Measurements from ENCODE around the gene ZNF444. TPM values are rescaled to one million over a fixed set of nuclear protein-coding genes. Genes with fewer than 3 reads are reported as not detected.
"Not testable (repeated sequence)": the region's sequence is repeated elsewhere in the genome, so short reads cannot be mapped to it uniquely, and the experiment has no call there.

Gene ZNF444
- total RNA-seq, 3 donors from 2014 or later = 28.2 to 48.3 (median 29.6) TPM

- peaks cover 5% of the 10 kb centered on the region for H3K4me1 ChIP-seq (ENCODE audit: low read depth)
- no peaks in the 10 kb centered on the region for H3K9me3 ChIP-seq
- DNase-seq = no peak
- TF ChIP-seq CTCF (IDR thresholded peaks at IDR 0.05) = no peak
- no peak overlapping the region for H3K4me3 ChIP-seq
- H3K36me3 ChIP-seq (ENCODE audit: low read depth) = no peaks in the 10 kb centered on the region
- intact Hi-C loops (cut with DNase I, micrococcal nuclease) = no loop called here
- ATAC-seq = no peak
Measured at GRCh38 chr19:56148096-56148495, 7.0 kb downstream of the ZNF444 start.

GRCh38 chr19:56148955-56149655, 8.0 kb downstream of the ZNF444 start:
- ATAC-seq; intact Hi-C loops (cut with DNase I, micrococcal nuclease); H3K36me3 ChIP-seq (ENCODE audit: low read depth); H3K9me3 ChIP-seq; DNase-seq; H3K4me3 ChIP-seq; H3K4me1 ChIP-seq (ENCODE audit: low read depth): not testable (repeated sequence)

GRCh38 chr19:56149656-56150038, 8.6 kb downstream of the ZNF444 start:
- intact Hi-C loops (cut with DNase I, micrococcal nuclease) = no loop called here
- no peak overlapping the region for H3K4me3 ChIP-seq
- no peaks in the 10 kb centered on the region for H3K36me3 ChIP-seq (ENCODE audit: low read depth)
- no peak for ATAC-seq
- TF ChIP-seq CTCF (IDR thresholded peaks at IDR 0.05) = no peak
- H3K9me3 ChIP-seq = no peaks in the 10 kb centered on the region
- DNase-seq = no peak
- H3K4me1 ChIP-seq (ENCODE audit: low read depth) = peaks cover 2% of the 10 kb centered on the region

GRCh38 chr19:56150358-56150757, 9.3 kb downstream of the ZNF444 start:
- intact Hi-C loops (cut with DNase I, micrococcal nuclease) = no loop called here

GRCh38 chr19:56152644-56153043, 11.6 kb downstream of the ZNF444 start:
- Histone ChIP-seq H3K9me3 (no peaks in the 10 kb centered on the region), H3K36me3 (ENCODE audit: low read depth) (no peaks in the 10 kb centered on the region), H3K4me1 (ENCODE audit: low read depth) (peaks cover 2% of the 10 kb centered on the region), H3K4me3 (no peak overlapping the region)
- no peak for TF ChIP-seq CTCF (IDR thresholded peaks at IDR 0.05)
- ATAC-seq (no peak), DNase-seq (no peak)
- intact Hi-C loops (cut with DNase I, micrococcal nuclease) = no loop called here

More at GRCh38 chr19:56150358-56150757, 9.3 kb downstream of the ZNF444 start:
- Histone ChIP-seq H3K4me1 (ENCODE audit: low read depth) (peaks cover 2% of the 10 kb centered on the region), H3K9me3 (no peaks in the 10 kb centered on the region), H3K36me3 (ENCODE audit: low read depth) (no peaks in the 10 kb centered on the region), H3K4me3 (no peak overlapping the region)
- DNase-seq (no peak), ATAC-seq (no peak)
- no peak for TF ChIP-seq CTCF (IDR thresholded peaks at IDR 0.05)

- TF ChIP-seq CTCF (IDR thresholded peaks at IDR 0.05) = no peak
- Histone ChIP-seq H3K4me1 (ENCODE audit: low read depth) (peaks cover 2% of the 10 kb centered on the region), H3K9me3 (no peaks in the 10 kb centered on the region), H3K4me3 (no peak overlapping the region), H3K36me3 (ENCODE audit: low read depth) (no peaks in the 10 kb centered on the region)
- intact Hi-C loops (cut with DNase I, micrococcal nuclease) = no loop called here
- no peak for ATAC-seq
- no peak for DNase-seq
Measured at GRCh38 chr19:56153507-56153906, 12.4 kb downstream of the ZNF444 start.
